Astrocyte (in vitro differentiated cells and primary cell): Measurements from ENCODE around the gene DAPL1.

Experiments used
- EZH2 ChIP-seq: IDR thresholded peaks from 2 replicates; pipeline ENCODE4 v1.6.1; 2012; ENCODE audit warnings: mild to moderate bottlenecking, low read length, inconsistent platforms; ENCODE audit not compliant: insufficient read depth
- TF ChIP-seq, protein P1 (sequence below): IDR thresholded peaks from 2 replicates; pipeline ENCODE4 v1.5.1; 2011; ENCODE audit warnings: low read depth, mild to moderate bottlenecking, inconsistent platforms, low read length, moderate library complexity; ENCODE audit not compliant: insufficient read depth

DNA sequence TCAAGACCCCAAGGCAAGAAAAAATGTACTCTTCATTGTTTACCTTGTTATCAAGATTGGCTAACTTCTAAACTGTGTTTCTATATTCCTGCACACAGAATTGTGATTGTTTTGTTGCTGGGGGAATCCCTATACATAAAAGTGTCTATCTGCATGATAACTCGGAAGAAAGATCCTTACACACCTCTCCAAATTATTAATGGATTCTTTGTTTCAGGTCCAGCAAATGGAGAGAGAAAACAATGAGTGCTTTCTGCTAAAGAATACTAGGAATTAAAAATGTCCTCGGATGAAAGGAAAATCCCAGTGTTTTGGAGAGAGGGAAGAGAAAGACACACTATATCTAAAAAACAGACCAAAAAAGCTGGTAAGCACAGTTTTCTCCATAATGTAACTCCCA is 6.2 kb upstream of the DAPL1 start:
- TF ChIP-seq, protein P1, sequence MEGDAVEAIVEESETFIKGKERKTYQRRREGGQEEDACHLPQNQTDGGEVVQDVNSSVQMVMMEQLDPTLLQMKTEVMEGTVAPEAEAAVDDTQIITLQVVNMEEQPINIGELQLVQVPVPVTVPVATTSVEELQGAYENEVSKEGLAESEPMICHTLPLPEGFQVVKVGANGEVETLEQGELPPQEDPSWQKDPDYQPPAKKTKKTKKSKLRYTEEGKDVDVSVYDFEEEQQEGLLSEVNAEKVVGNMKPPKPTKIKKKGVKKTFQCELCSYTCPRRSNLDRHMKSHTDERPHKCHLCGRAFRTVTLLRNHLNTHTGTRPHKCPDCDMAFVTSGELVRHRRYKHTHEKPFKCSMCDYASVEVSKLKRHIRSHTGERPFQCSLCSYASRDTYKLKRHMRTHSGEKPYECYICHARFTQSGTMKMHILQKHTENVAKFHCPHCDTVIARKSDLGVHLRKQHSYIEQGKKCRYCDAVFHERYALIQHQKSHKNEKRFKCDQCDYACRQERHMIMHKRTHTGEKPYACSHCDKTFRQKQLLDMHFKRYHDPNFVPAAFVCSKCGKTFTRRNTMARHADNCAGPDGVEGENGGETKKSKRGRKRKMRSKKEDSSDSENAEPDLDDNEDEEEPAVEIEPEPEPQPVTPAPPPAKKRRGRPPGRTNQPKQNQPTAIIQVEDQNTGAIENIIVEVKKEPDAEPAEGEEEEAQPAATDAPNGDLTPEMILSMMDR, result no peak
- no peak for TF ChIP-seq EZH2
